Measurements from ENCODE around the gene NR4A3. TPM values are rescaled to one million over a fixed set of nuclear protein-coding genes. Genes with fewer than 3 reads are reported as not detected.

NR4A3 gene
- total RNA-seq, 1 donor from 2014 or later = not detected

GRCh38 chr9:99783799-99784198, 37.9 kb upstream of the NR4A3 start:
- no peak for DNase-seq (ENCODE audit: low read depth)
- no peak overlapping the region for H3K4me3 ChIP-seq (ENCODE audit: low read depth, low read length)
- TF ChIP-seq CTCF (conservative IDR thresholded peaks at IDR 0.05; ENCODE audit: low read depth, low read length) = no peak

DNA sequence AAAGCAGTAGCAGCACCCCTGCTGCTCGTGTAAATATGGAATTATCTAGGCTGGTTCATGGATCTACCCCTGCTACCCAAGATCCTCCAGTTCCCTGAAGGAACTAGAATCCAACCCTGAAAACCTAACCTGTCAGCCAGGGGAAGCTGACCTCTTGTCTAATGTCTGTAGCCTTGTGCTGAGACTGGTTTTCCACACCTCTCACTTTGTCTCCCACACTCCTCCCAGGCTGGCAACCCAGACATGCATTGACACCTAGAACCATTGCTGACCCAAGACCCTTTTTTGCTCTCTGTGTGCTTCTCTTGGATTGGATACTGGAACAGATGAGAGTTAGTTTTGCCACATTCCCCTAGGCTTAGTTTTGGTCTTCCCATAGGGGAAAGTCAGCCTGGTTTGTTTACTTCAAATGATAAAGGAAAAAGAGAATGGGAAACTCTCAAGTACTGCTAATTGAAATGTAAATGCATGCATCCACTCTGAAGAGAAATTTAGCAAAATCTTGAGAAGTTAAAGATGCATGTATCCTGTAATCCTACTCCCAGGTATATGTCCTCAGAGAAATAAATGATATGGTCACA, 36.6 kb upstream of the NR4A3 start:
- no peak overlapping the region for H3K4me3 ChIP-seq (ENCODE audit: low read depth, low read length)
- TF ChIP-seq CTCF (conservative IDR thresholded peaks at IDR 0.05; ENCODE audit: low read depth, low read length) = no peak
- DNase-seq (ENCODE audit: low read depth) = no peak

GRCh38 chr9:99787556-99787955, 34.1 kb upstream of the NR4A3 start:
- no peak for DNase-seq (ENCODE audit: low read depth)
- no peak for TF ChIP-seq CTCF (conservative IDR thresholded peaks at IDR 0.05; ENCODE audit: low read depth, low read length)

DNA sequence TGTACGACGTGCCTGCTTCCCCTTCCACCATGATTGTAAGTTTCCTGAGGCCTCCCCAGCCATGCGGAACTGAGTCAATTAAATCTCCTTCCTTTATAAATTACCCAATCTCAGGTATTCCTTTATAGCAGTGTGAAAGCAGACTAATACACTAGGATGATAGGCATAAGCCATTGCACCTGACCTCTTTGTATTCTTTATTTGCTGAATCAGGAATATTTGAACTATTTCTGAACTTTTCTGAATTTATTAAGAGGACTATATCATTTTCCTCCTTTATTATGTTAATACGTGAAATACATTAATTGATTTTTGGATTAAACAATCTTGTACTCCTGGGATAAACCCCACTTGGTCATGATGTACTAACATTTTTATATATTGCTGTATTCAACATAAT, 28.2 kb upstream of the NR4A3 start:
- H3K4me3 ChIP-seq (ENCODE audit: low read depth, low read length) = no peak overlapping the region
- no peak for DNase-seq (ENCODE audit: low read depth)
- no peak for TF ChIP-seq CTCF (conservative IDR thresholded peaks at IDR 0.05; ENCODE audit: low read depth, low read length)

More at GRCh38 chr9:99787556-99787955, 34.1 kb upstream of the NR4A3 start:
- H3K4me3 ChIP-seq (ENCODE audit: low read depth, low read length) = no peak overlapping the region

- no peak for TF ChIP-seq CTCF (conservative IDR thresholded peaks at IDR 0.05; ENCODE audit: low read depth, low read length)
- H3K4me3 ChIP-seq (ENCODE audit: low read depth, low read length) = no peak overlapping the region
- no peak for DNase-seq (ENCODE audit: low read depth)
Measured at GRCh38 chr9:99796231-99796630, 25.5 kb upstream of the NR4A3 start.

DNA sequence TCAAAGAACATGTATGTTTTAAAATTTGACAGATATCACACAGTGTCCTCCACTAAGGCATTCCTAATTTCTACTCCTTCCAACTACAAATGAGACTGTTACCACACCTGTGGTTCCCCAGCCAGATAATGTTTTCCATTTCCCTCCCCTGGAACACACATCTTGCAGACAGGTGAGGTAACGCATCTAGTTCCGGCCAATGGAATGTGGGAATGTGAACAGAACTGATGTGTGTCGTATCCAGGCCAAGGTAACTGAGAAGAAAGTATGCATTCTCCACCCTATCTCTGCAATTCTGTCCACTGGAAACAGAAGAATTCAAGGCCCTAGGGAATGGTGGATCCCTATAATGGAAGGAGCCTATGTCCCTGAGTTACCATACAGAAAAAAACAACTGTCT, 19.9 kb upstream of the NR4A3 start:
- H3K4me3 ChIP-seq (ENCODE audit: low read depth, low read length) = no peak overlapping the region
- no peak for TF ChIP-seq CTCF (conservative IDR thresholded peaks at IDR 0.05; ENCODE audit: low read depth, low read length)
- DNase-seq (ENCODE audit: low read depth) = no peak

- no peak for DNase-seq (ENCODE audit: low read depth)
- no peak overlapping the region for H3K4me3 ChIP-seq (ENCODE audit: low read depth, low read length)
Measured at GRCh38 chr9:99803694-99804093, 18.0 kb upstream of the NR4A3 start.

More at GRCh38 chr9:99803694-99804093, 18.0 kb upstream of the NR4A3 start:
- no peak for TF ChIP-seq CTCF (conservative IDR thresholded peaks at IDR 0.05; ENCODE audit: low read depth, low read length)

Measured in epithelial cell of proximal tubule (primary cell).